Measurements from ENCODE around the gene TEAD4. TPM values are rescaled to one million over a fixed set of nuclear protein-coding genes. Genes with fewer than 3 reads are reported as not detected.

The TEAD4 gene
- total and polyA plus RNA-seq, 4 donors = 0.79 to 3.8 (median 2.8) TPM

- H3K27ac ChIP-seq (ENCODE audit: low read depth in 1 of 2, low read length in 2 of 2) = no peak overlapping the region
- no peaks in the 10 kb centered on the region for H3K36me3 ChIP-seq (ENCODE audit: control insufficient read depth in 4 of 4, insufficient read depth in 3 of 4, low read depth in 1 of 4, low read length in 3 of 4)
- H3K4me1 ChIP-seq (ENCODE audit: control insufficient read depth in 4 of 4, insufficient read depth in 4 of 4, low read length in 3 of 4) = peaks cover 0 to 7% (median under 1%) of the 10 kb centered on the region in 4 donors
- no peak for DNase-seq (ENCODE audit: low spot score)
- no peaks in the 10 kb centered on the region for H3K27me3 ChIP-seq (ENCODE audit: control insufficient read depth in 4 of 4, insufficient read depth in 4 of 4, low read length in 3 of 4)
- TF ChIP-seq ZBTB33 (IDR thresholded peaks at IDR 0.05) = no peak
- 98% methylated on average over 8 of the region's 8 CpGs for WGBS
- H3K9me3 ChIP-seq (ENCODE audit: control insufficient read depth in 4 of 4, low read length in 3 of 4) = no peaks in the 10 kb centered on the region
- H3K4me3 ChIP-seq (ENCODE audit: low read depth in 1 of 3, low read length in 3 of 3) = no peak overlapping the region
- no peak overlapping the region for H3K9ac ChIP-seq (ENCODE audit: low read depth in 1 of 2, low read length in 2 of 2)
Observed at GRCh38 chr12:3071107-3071506, 111.9 kb downstream of the TEAD4 start.

- no peak overlapping the region for H3K4me3 ChIP-seq (ENCODE audit: low read depth in 1 of 3, low read length in 3 of 3)
- H3K9me3 ChIP-seq (ENCODE audit: control insufficient read depth in 4 of 4, low read length in 3 of 4) = no peaks in the 10 kb centered on the region
- H3K27me3 ChIP-seq (ENCODE audit: control insufficient read depth in 4 of 4, insufficient read depth in 4 of 4, low read length in 3 of 4) = no peaks in the 10 kb centered on the region
- no peak overlapping the region for H3K27ac ChIP-seq (ENCODE audit: low read depth in 1 of 2, low read length in 2 of 2)
- WGBS = 95% methylated on average over 25 of the region's 25 CpGs
- H3K36me3 ChIP-seq (ENCODE audit: control insufficient read depth in 4 of 4, insufficient read depth in 3 of 4, low read depth in 1 of 4, low read length in 3 of 4) = no peaks in the 10 kb centered on the region
- H3K9ac ChIP-seq (ENCODE audit: low read depth in 1 of 2, low read length in 2 of 2) = no peak overlapping the region
- peaks cover 0 to 13% (median 6%) of the 10 kb centered on the region in 4 donors for H3K4me1 ChIP-seq (ENCODE audit: control insufficient read depth in 4 of 4, insufficient read depth in 4 of 4, low read length in 3 of 4)
- DNase-seq (ENCODE audit: low spot score) = no peak
- TF ChIP-seq HNF4A (conservative IDR thresholded peaks at IDR 0.05) (no peak), REST (IDR thresholded peaks at IDR 0.05) (no peak), FOXA2 (IDR thresholded peaks at IDR 0.05) (no peak), HNF4G (IDR thresholded peaks at IDR 0.05) (no peak), RXRA (IDR thresholded peaks at IDR 0.05) (no peak), NR2F2 (IDR thresholded peaks at IDR 0.05) (no peak), MAX (IDR thresholded peaks at IDR 0.05) (no peak), EGR1 (IDR thresholded peaks at IDR 0.05; ENCODE audit: low read depth in 2 of 2) (no peak), FOXA1 (IDR thresholded peaks at IDR 0.05) (no peak), GABPA (IDR thresholded peaks at IDR 0.05 in 1 of 2, conservative IDR thresholded peaks at IDR 0.05 in 1 of 2) (no peak), RAD21 (IDR thresholded peaks at IDR 0.05) (no peak), SP1 (IDR thresholded peaks at IDR 0.05) (no peak), CTCF (IDR thresholded peaks at IDR 0.05; ENCODE audit: low read depth, low read length, missing input control) (no peak), ZBTB33 (IDR thresholded peaks at IDR 0.05) (no peak), ATF3 (IDR thresholded peaks at IDR 0.05) (no peak), JUND (IDR thresholded peaks at IDR 0.05) (no peak), TAF1 (conservative IDR thresholded peaks at IDR 0.05) (no peak), YY1 (IDR thresholded peaks at IDR 0.05) (no peak)
Observed at GRCh38 chr12:3071710-3072109, 112.5 kb downstream of the TEAD4 start.

Data from liver (tissue), 9 donors.